ENCODE results near the gene PA2G4.

DNA sequence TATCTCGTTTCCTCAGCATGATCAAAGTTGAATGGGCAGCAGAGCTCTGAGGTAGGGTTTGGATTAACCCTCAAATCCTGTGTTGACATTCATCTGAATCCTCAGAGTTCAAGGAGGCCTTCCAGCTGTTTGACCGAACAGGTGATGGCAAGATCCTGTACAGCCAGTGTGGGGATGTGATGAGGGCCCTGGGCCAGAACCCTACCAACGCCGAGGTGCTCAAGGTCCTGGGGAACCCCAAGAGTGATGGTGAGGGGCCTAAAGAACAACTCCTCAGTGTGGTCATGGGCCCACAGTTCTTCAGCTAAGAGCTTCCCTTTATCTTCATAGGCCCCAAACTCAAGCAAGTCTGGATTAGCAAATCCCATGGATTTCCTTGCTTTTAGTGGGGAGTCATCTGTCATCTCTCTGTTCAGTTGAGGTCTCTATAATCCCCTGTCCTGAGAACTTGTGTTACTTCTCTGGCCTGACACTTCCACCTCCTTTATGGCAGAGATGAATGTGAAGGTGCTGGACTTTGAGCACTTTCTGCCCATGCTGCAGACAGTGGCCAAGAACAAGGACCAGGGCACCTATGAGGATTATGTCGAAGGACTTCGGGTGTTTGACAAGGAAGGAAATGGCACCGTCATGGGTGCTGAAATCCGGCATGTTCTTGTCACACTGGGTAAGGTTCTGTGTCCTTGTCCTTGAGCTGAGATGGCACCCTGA is 55.3 kb downstream of the PA2G4 start:
- TF ChIP-seq, protein P1, sequence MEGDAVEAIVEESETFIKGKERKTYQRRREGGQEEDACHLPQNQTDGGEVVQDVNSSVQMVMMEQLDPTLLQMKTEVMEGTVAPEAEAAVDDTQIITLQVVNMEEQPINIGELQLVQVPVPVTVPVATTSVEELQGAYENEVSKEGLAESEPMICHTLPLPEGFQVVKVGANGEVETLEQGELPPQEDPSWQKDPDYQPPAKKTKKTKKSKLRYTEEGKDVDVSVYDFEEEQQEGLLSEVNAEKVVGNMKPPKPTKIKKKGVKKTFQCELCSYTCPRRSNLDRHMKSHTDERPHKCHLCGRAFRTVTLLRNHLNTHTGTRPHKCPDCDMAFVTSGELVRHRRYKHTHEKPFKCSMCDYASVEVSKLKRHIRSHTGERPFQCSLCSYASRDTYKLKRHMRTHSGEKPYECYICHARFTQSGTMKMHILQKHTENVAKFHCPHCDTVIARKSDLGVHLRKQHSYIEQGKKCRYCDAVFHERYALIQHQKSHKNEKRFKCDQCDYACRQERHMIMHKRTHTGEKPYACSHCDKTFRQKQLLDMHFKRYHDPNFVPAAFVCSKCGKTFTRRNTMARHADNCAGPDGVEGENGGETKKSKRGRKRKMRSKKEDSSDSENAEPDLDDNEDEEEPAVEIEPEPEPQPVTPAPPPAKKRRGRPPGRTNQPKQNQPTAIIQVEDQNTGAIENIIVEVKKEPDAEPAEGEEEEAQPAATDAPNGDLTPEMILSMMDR (IDR thresholded peaks at IDR 0.05; ENCODE audit: low read depth, low read length, poor library complexity, severe bottlenecking): no peak
- no peak for TF ChIP-seq EZH2phosphoT487 (IDR thresholded peaks at IDR 0.05; ENCODE audit: borderline replicate concordance, low read length)
